ENCODE data around the gene SLC10A3. TPM values are rescaled to one million over a fixed set of nuclear protein-coding genes. Genes with fewer than 3 reads are reported as not detected.

SLC10A3 gene
- total and polyA plus RNA-seq, 10 of the 15 experiments (the other 5 are each of a cell fraction or from before 2014, with no cell fraction given), result 1.7 to 23.5 (median 11.0) TPM

GRCh38 chrX:154445776-154446175 is 44.7 kb downstream of the SLC10A3 start:
- Histone ChIP-seq H3K9me3 (replicated peaks; ENCODE audit: control insufficient read depth, insufficient read depth, low read length) (no peaks in the 10 kb centered on the region), H3K9ac (ENCODE audit: control insufficient read depth, insufficient read depth, low read length) (no peak overlapping the region), H3K4me2 (ENCODE audit: control insufficient read depth, insufficient read depth) (no peak overlapping the region), H3K36me3 (ENCODE audit: control insufficient read depth in 2 of 2, insufficient read depth in 2 of 2, low read length in 1 of 2) (peaks cover 0 to 7% of the 10 kb centered on the region in 2 experiments; a peak in 2 of 4 replicates), H3K27ac (ENCODE audit: control insufficient read depth, insufficient read depth) (no peak overlapping the region), H2AFZ (ENCODE audit: control insufficient read depth, low read depth, low read length) (no peak overlapping the region), H3K27me3 (replicated peaks in 1 of 2; ENCODE audit: control insufficient read depth in 2 of 2, insufficient read depth in 2 of 2, low read length in 1 of 2) (no peaks in the 10 kb centered on the region), H4K20me1 (ENCODE audit: control insufficient read depth, insufficient read depth) (no peaks in the 10 kb centered on the region), H3K4me3 (no peak overlapping the region), H3K4me1 (ENCODE audit: control insufficient read depth, insufficient read depth, low read length) (0 out of 2 replicates have a peak, but pooled peaks cover 3% of the 10 kb centered on the region), H3K79me2 (ENCODE audit: control insufficient read depth, insufficient read depth, low read length) (peaks cover 6% of the 10 kb centered on the region)
- ChIA-PET SMC1A (ENCODE audit: uncharacterized antibody, unreplicated experiment) (no interaction called here), CTCF (no interaction called here), RAD21 (ENCODE audit: unreplicated experiment) (no interaction called here), POLR2A (interaction anchor here (1.0 kb wide), 1 partner anchor 13 kb away, joined by 4 read pairs; no protein-coding TSS in a partner anchor)
- no peak for ATAC-seq
- BruUV-seq (replicated peaks), result no TSS peak
- intact Hi-C loops (cut with micrococcal nuclease; ENCODE audit: unreplicated experiment), result no loop called here
- WGBS (ENCODE audit: insufficient coverage, insufficient replicate concordance, low lambda C conversion rate, missing lambda C conversion rate), result 75% methylated on average over 16 of the region's 16 CpGs
- FAIRE-seq, result no peak
- DNase-seq (ENCODE audit: low read depth, low spot score), result no peak
- TF ChIP-seq DPF2 (IDR thresholded peaks at IDR 0.05), result no peak
- no peak for TF ChIP-seq SPI1 (IDR thresholded peaks at IDR 0.05; ENCODE audit: borderline replicate concordance, insufficient read depth, low read depth, low read length)
- TF ChIP-seq YY1 (IDR thresholded peaks at IDR 0.05; ENCODE audit: low read depth, low read length), result no peak
- no peak for TF ChIP-seq PRDM15 (CRISPR knock-in tag; IDR thresholded peaks at IDR 0.05)
- in situ Hi-C loops (cut with MboI), result no loop called here

Data from GM12878 (cell line).